GM10266 (cell line): ENCODE data around the gene GPS1.

Experiments
- DNase-seq: peaks from one replicate; pipeline ENCODE4 v3.0.0; 2012; ENCODE audit errors: extremely low spot score
- TF ChIP-seq, protein P1 (sequence below): IDR thresholded peaks from 2 replicates; pipeline ENCODE4 v1.5.1; 2012; ENCODE audit warnings: mild to moderate bottlenecking, low read depth; ENCODE audit not compliant: control insufficient read depth, insufficient read depth; ENCODE audit errors: missing control alignments

Gene GPS1

DNA sequence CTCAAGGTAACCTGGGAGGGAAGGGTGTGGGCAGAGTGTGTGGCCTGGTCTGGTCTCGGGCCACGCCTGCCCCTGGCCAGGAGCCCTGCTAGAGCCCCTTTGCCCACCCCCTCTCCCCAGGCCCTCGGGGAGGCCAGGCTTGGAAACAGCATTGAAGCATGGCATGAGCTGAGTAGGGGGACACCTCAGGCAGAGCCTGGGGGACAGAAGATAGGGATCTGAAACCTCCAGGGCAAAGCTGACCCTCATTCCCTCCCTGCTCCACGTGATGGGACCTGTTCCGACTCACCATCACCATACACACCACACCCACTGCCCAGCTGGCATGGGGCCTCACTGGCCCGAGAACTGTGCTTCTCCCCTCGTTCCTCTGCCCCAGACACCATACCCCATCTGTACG lies 2.6 kb upstream of the GPS1 start:
- no peak for DNase-seq
- TF ChIP-seq, protein P1, sequence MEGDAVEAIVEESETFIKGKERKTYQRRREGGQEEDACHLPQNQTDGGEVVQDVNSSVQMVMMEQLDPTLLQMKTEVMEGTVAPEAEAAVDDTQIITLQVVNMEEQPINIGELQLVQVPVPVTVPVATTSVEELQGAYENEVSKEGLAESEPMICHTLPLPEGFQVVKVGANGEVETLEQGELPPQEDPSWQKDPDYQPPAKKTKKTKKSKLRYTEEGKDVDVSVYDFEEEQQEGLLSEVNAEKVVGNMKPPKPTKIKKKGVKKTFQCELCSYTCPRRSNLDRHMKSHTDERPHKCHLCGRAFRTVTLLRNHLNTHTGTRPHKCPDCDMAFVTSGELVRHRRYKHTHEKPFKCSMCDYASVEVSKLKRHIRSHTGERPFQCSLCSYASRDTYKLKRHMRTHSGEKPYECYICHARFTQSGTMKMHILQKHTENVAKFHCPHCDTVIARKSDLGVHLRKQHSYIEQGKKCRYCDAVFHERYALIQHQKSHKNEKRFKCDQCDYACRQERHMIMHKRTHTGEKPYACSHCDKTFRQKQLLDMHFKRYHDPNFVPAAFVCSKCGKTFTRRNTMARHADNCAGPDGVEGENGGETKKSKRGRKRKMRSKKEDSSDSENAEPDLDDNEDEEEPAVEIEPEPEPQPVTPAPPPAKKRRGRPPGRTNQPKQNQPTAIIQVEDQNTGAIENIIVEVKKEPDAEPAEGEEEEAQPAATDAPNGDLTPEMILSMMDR: no peak

DNA sequence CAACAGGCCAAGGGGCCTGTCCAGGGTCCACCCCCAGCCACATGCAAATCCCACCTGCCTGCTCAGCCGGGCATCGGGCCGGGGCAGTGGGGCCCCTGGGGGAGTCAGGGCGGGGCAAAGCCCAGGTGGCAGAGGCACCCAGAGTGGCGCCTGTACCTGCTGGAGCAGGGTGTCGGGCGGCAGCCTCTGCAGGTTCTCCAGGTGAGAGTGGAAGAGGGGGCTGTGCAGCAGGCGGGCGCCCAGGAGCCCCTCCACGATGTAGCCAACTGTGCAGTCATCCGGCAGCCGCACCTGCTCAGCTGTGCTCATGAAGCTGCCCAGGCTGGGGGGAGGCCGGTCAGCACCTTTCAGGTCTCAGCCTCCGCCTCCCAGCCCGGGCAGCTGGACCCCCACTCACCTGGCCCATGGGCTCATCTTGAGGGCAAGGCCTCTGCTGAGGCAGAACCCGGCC lies 2.2 kb upstream of the GPS1 start:
- TF ChIP-seq, protein P1: no peak
- DNase-seq: no peak

DNA sequence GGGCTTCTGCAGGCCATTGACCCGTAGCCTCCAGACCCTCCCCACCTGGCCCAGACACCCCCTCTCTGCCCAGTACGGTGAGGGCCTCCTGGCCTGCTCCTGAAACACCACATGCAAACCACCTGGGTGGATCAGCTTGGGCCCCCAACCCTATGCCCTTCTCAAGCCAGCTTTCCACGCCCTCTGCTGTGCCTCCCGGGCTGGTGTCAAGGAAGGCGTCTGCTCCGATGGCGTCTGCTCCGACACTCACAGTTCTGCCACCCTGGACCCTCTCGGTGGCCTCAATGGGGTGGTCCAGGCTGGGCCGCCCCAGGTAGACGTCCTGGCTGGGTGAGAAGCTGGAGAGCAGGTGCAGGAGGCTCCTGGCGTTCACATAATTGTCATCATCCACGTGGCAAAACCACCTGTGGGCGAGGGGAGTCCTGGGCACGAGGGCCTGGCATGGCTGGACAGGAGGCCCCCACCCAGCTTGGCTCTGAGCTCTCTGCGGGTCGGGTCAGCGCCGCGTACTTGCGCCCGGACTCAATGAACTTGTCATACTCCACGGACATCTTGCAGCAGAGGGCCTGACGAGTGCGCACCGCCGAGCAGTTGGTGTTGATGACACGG lies 1.4 kb upstream of the GPS1 start:
- no peak for DNase-seq
- TF ChIP-seq, protein P1: no peak

DNA sequence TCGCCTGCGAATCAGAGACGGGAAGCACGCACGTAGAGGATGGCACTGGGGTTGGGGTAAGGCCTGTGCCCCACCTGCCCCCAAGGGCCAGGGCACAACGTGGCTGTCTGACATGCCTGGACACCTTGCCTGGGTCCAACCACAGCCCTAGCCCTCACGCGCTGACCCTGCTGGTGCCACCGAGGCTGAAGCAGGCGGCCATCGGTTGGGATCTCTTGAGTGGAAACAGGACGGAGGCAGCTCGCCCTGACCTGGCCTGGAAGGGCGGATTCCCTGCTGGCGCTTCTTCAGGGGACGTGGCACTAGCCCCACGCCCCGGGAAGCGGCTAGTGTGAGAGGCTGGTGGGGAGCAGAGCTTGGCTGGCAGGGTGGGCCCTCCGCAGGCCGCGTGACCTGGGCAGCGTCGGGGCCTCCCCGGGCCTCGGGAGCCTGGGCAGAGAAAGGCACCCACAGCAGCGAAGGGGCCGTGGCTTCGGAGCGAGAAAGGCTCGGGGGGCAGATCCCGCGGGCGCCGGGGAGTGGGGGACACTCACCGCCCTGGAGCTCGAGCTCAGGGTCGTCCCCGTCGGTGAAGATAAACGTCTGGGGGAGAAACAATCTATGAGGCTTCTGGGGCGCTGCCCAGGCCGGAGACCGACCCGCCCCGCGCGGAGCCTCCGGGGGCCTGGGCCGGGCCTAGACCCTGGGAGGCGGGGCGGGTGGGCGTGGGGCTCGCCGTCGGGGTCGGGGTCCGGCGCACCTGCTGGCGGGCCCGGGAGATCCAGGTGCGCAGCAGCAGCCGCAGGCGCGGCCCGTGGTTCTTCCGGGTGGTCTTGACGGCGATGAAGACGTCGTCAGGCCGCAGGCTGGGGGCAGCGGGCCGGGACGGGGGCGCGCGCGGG lies 697 bp upstream of the GPS1 start:
- DNase-seq: peak; percentile 64
- TF ChIP-seq, protein P1: no peak

DNA sequence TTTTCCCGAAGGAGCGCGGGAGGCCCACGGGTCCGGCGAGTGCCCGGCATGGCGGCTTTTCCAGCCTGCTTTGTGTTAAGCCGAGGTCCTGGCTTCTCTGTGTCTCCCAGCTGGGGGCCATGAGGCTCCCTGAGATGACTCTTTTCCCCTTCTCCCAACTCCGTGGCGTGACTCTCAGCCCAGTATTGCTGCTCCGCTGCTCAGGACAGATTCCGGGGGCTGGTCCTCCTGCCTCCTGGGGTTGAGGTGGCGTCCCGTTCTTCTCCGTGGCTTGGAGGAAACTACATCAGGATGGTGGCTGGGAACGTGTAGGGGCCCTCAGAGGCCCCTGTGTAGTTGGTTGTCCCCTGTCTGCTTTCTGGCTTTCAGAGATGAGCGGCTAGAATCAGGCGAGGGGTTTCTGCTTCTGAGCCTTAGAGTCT lies 951 bp downstream of the GPS1 start:
- no peak for DNase-seq
- TF ChIP-seq, protein P1: no peak

DNA sequence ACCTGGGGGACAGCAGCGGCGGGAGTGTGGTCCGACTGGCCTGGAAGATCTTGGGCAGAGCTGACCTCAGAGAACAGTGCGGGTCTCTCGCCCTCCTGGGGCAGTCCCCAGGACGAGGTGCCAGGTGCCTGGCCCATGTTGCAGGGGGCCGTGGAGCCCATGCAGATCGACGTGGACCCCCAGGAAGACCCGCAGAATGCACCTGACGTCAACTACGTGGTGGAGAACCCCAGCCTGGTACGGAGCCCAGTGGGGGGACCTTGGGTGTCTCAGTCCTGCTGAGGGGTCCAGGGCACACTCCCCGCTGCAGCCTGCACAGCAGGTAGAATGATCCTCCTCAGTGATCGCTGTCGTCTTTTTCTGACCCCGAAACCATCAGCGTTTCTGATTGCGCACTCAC lies 1.4 kb downstream of the GPS1 start:
- no peak for DNase-seq
- TF ChIP-seq, protein P1: no peak
